ENCODE data around the gene TUBG2. TPM values are rescaled to one million over a fixed set of nuclear protein-coding genes. Genes with fewer than 3 reads are reported as not detected.

The TUBG2 gene
- total RNA-seq, 1 donor from 2014 or later = 32.8 TPM

DNA sequence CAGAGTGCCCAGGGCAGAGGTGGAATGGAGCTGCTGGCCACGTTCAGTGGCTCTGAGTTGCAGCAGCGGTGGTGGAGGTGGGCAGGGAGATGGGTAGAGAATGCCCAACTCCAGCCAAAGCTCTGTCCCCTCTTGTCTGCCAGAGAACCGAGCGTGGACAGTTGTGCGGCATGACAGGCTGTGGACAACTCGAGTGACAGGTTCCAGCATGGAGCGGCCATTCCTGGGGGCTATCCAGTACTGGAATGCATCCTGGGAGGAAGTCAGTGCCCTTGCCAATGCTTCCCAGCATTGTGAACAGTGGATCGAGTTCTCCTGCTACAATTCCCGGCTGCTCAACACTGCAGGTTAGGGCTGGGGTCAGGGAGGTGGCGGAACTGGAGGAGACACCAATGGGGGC lies 31.5 kb downstream of the TUBG2 start:
- TF ChIP-seq, protein P1, sequence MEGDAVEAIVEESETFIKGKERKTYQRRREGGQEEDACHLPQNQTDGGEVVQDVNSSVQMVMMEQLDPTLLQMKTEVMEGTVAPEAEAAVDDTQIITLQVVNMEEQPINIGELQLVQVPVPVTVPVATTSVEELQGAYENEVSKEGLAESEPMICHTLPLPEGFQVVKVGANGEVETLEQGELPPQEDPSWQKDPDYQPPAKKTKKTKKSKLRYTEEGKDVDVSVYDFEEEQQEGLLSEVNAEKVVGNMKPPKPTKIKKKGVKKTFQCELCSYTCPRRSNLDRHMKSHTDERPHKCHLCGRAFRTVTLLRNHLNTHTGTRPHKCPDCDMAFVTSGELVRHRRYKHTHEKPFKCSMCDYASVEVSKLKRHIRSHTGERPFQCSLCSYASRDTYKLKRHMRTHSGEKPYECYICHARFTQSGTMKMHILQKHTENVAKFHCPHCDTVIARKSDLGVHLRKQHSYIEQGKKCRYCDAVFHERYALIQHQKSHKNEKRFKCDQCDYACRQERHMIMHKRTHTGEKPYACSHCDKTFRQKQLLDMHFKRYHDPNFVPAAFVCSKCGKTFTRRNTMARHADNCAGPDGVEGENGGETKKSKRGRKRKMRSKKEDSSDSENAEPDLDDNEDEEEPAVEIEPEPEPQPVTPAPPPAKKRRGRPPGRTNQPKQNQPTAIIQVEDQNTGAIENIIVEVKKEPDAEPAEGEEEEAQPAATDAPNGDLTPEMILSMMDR (IDR thresholded peaks at IDR 0.05) = no peak
- no peaks in the 10 kb centered on the region for H3K9me3 Mint-ChIP-seq (ENCODE audit: unreplicated experiment)
- no peak overlapping the region for H3K27ac Mint-ChIP-seq (ENCODE audit: unreplicated experiment)
- no peak overlapping the region for H3K4me3 Mint-ChIP-seq (ENCODE audit: unreplicated experiment)
- peaks cover 25% of the 10 kb centered on the region for H3K36me3 Mint-ChIP-seq (ENCODE audit: unreplicated experiment)
- no peak for DNase-seq (ENCODE audit: extremely low spot score, unreplicated experiment)
- H3K27me3 Mint-ChIP-seq (ENCODE audit: unreplicated experiment) = no peaks in the 10 kb centered on the region
- H3K4me1 Mint-ChIP-seq (ENCODE audit: unreplicated experiment) = no peaks in the 10 kb centered on the region

DNA sequence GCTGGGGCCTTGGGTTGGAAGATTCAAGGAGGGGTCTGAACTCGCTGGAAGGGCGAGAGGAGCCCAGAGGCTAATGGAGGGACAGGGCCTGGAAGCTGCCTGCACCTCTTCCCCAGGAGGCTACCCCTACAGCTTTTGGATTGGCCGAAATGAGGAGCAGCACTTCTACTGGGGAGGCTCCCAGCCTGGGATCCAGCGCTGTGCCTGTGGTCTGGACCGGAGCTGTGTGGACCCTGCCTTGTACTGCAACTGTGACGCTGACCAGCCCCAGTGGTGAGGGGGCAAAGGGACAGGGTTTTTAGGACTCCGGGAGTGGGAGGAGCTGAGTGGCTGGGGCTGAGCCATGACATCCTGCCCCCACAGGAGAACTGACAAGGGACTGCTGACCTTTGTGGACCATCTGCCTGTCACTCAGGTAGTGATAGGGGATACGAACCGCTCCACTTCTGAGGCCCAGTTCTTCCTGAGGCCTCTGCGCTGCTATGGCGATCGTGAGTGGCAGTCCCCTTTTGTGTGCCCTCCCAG lies 32.0 kb downstream of the TUBG2 start:
- no peaks in the 10 kb centered on the region for H3K27me3 Mint-ChIP-seq (ENCODE audit: unreplicated experiment)

DNA sequence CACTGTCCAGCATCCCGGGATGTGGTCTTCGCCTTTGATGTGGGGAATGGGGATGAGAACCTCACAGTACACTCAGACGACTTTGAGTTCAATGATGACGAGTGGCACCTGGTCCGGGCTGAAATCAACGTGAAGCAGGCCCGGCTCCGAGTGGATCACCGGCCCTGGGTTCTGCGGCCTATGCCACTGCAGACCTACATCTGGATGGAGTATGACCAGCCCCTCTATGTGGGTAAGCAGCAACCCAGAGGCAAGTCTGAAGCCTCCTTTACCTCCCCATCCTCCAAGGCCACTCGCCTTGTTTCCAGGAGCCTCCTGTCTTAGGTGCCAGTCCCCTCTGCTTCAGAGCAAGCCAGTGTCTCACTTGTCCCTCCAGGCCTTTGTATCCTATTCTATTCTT lies 33.4 kb downstream of the TUBG2 start:
- DNase-seq (ENCODE audit: extremely low spot score, unreplicated experiment) = no peak
- H3K27ac Mint-ChIP-seq (ENCODE audit: unreplicated experiment) = no peak overlapping the region
- TF ChIP-seq, protein P1 (IDR thresholded peaks at IDR 0.05) = no peak

More for the DNA sequence above, 32.0 kb downstream of the TUBG2 start:
- Mint-ChIP-seq H3K27ac (ENCODE audit: unreplicated experiment) (no peak overlapping the region), H3K36me3 (ENCODE audit: unreplicated experiment) (peaks cover 26% of the 10 kb centered on the region), H3K4me3 (ENCODE audit: unreplicated experiment) (no peak overlapping the region), H3K4me1 (ENCODE audit: unreplicated experiment) (no peaks in the 10 kb centered on the region), H3K9me3 (ENCODE audit: unreplicated experiment) (no peaks in the 10 kb centered on the region)
- no peak for DNase-seq (ENCODE audit: extremely low spot score, unreplicated experiment)
- TF ChIP-seq, protein P1 (IDR thresholded peaks at IDR 0.05) = no peak

DNA sequence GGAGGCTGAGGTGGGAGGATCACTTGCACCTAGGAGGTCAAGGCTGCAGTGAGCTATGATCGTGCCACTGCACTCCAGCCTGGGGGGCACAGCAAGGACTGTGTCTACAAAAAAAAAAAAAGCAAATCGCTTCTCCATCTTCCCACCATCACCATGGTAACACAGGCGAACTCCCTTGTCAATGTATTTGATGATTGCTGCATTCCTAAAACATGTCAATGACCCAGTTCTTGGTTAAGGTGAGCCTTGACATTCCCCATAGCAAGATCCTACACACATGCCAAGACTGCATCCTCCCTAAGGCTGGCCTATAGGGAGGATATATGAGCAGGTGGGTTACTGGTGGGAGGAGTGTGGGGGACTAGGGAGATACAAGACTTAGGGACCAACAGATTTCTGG lies 35.4 kb downstream of the TUBG2 start:
- no peak for DNase-seq (ENCODE audit: extremely low spot score, unreplicated experiment)
- no peaks in the 10 kb centered on the region for H3K9me3 Mint-ChIP-seq (ENCODE audit: unreplicated experiment)
- no peaks in the 10 kb centered on the region for H3K4me1 Mint-ChIP-seq (ENCODE audit: unreplicated experiment)
- TF ChIP-seq, protein P1 (IDR thresholded peaks at IDR 0.05) = no peak
- H3K27ac Mint-ChIP-seq (ENCODE audit: unreplicated experiment) = no peak overlapping the region
- H3K36me3 Mint-ChIP-seq (ENCODE audit: unreplicated experiment) = peaks cover 21% of the 10 kb centered on the region
- no peaks in the 10 kb centered on the region for H3K27me3 Mint-ChIP-seq (ENCODE audit: unreplicated experiment)
- H3K4me3 Mint-ChIP-seq (ENCODE audit: unreplicated experiment) = no peak overlapping the region

More for the DNA sequence above, 33.4 kb downstream of the TUBG2 start:
- H3K9me3 Mint-ChIP-seq (ENCODE audit: unreplicated experiment) = no peaks in the 10 kb centered on the region
- no peak overlapping the region for H3K4me3 Mint-ChIP-seq (ENCODE audit: unreplicated experiment)
- peaks cover 20% of the 10 kb centered on the region for H3K36me3 Mint-ChIP-seq (ENCODE audit: unreplicated experiment)
- H3K4me1 Mint-ChIP-seq (ENCODE audit: unreplicated experiment) = no peaks in the 10 kb centered on the region
- no peaks in the 10 kb centered on the region for H3K27me3 Mint-ChIP-seq (ENCODE audit: unreplicated experiment)

DNA sequence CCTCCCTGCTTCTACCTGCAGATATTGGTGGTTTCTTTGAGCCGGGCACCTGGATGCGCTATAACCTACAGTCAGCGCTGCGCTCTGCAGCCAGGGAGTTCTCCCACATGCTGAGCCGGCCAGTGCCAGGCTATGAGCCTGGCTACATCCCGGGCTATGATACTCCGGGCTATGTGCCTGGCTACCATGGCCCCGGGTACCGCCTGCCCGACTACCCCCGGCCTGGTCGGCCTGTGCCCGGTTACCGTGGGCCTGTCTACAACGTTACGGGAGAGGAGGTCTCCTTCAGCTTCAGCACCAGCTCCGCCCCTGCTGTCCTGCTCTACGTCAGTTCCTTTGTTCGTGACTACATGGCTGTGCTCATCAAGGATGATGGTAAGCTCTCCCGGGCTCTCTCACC lies 36.4 kb downstream of the TUBG2 start:
- no peaks in the 10 kb centered on the region for H3K9me3 Mint-ChIP-seq (ENCODE audit: unreplicated experiment)
- TF ChIP-seq, protein P1 (IDR thresholded peaks at IDR 0.05) = no peak
- no peaks in the 10 kb centered on the region for H3K4me1 Mint-ChIP-seq (ENCODE audit: unreplicated experiment)
- no peaks in the 10 kb centered on the region for H3K27me3 Mint-ChIP-seq (ENCODE audit: unreplicated experiment)
- no peak for DNase-seq (ENCODE audit: extremely low spot score, unreplicated experiment)
- H3K36me3 Mint-ChIP-seq (ENCODE audit: unreplicated experiment) = peaks cover 20% of the 10 kb centered on the region
- H3K4me3 Mint-ChIP-seq (ENCODE audit: unreplicated experiment) = no peak overlapping the region
- no peak overlapping the region for H3K27ac Mint-ChIP-seq (ENCODE audit: unreplicated experiment)
